GM21619 (cell line): Measurements from ENCODE around the gene TAX1BP1.

Experiments used
- ATAC-seq: cut with Tn5 transposase; IDR thresholded peaks from one replicate; pipeline ENCODE4 v1.9.1; 2021; ENCODE audit not compliant: unreplicated experiment

The TAX1BP1 gene

GRCh38 chr7:27739909-27740448, at the start of gene TAX1BP1:
TAX1BP1 (plus strand) TSS chr7:27740162; CDS start chr7:27748525, 8,363 bp downstream.
- peak; percentile 95 for ATAC-seq

GRCh38 chr7:27690649-27691048, 49.3 kb upstream of the TAX1BP1 start:
- no peak for ATAC-seq

- no peak for ATAC-seq
Observed at GRCh38 chr7:27693794-27694193, 46.2 kb upstream of the TAX1BP1 start.

- no peak for ATAC-seq
Observed at GRCh38 chr7:27695096-27695495, 44.9 kb upstream of the TAX1BP1 start.

- ATAC-seq, result peak; percentile 91
Observed at GRCh38 chr7:27697861-27698430, 42.0 kb upstream of the TAX1BP1 start.

- ATAC-seq, result no peak
Observed at GRCh38 chr7:27699751-27700150, 40.2 kb upstream of the TAX1BP1 start.

- ATAC-seq, result no peak
Observed at GRCh38 chr7:27700501-27700900, 39.5 kb upstream of the TAX1BP1 start.

- no peak for ATAC-seq
Observed at GRCh38 chr7:27703181-27703580, 36.8 kb upstream of the TAX1BP1 start.

GRCh38 chr7:27704422-27705199, 35.4 kb upstream of the TAX1BP1 start:
- ATAC-seq, result no peak

GRCh38 chr7:27705200-27705594, 34.8 kb upstream of the TAX1BP1 start:
- no peak for ATAC-seq

GRCh38 chr7:27708485-27708884, 31.5 kb upstream of the TAX1BP1 start:
- no peak for ATAC-seq

- no peak for ATAC-seq
Observed at GRCh38 chr7:27709137-27710075, 30.6 kb upstream of the TAX1BP1 start.

- ATAC-seq, result no peak
Observed at GRCh38 chr7:27712217-27712616, 27.7 kb upstream of the TAX1BP1 start.

- ATAC-seq, result no peak
Observed at GRCh38 chr7:27714831-27715444, 25.0 kb upstream of the TAX1BP1 start.

- no peak for ATAC-seq
Observed at GRCh38 chr7:27723085-27723484, 16.9 kb upstream of the TAX1BP1 start.

GRCh38 chr7:27727058-27727457, 12.9 kb upstream of the TAX1BP1 start:
- ATAC-seq, result no peak

GRCh38 chr7:27730112-27730511, 9.8 kb upstream of the TAX1BP1 start:
- ATAC-seq, result no peak

GRCh38 chr7:27734583-27734982, 5.4 kb upstream of the TAX1BP1 start:
- no peak for ATAC-seq

GRCh38 chr7:27735165-27735564, 4.8 kb upstream of the TAX1BP1 start:
- no peak for ATAC-seq

- no peak for ATAC-seq
Observed at GRCh38 chr7:27735831-27736230, 4.1 kb upstream of the TAX1BP1 start.

GRCh38 chr7:27737178-27737577, 2.8 kb upstream of the TAX1BP1 start:
- no peak for ATAC-seq
